Astrocyte (in vitro differentiated cells and primary cell): ENCODE results near the gene MAGI3. TPM values are rescaled to one million over a fixed set of nuclear protein-coding genes. Genes with fewer than 3 reads are reported as not detected.

Source experiments
- DNase-seq: peaks from one replicate; pipeline ENCODE4 v3.0.0-alpha.2; 2010; ENCODE audit warnings: low read depth
- FAIRE-seq: peaks from 2 replicates; lab custom pipeline; 2011; peaks lifted over from hg19 to GRCh38; lab: Jason Lieb, UNC
- H2AFZ ChIP-seq: 2 replicates; pipeline ENCODE4 v1.6.0; 2012; ENCODE audit warnings: low read depth, low read length, inconsistent platforms
- H3K27ac ChIP-seq: 2 replicates; pipeline ENCODE4 v1.5.1; 2011; ENCODE audit warnings: low read depth, low read length, inconsistent platforms
- H3K27me3 ChIP-seq: 2 replicates; pipeline ENCODE4 v1.6.0; 2011; ENCODE audit warnings: low read length, inconsistent platforms; ENCODE audit not compliant: insufficient read depth
- H3K36me3 ChIP-seq: 2 replicates; pipeline ENCODE4 v1.5.1; 2011; ENCODE audit warnings: low read length, inconsistent platforms; ENCODE audit not compliant: insufficient read depth
- H3K4me1 ChIP-seq: 2 replicates; pipeline ENCODE4 v1.5.1; 2011; ENCODE audit warnings: low read length, inconsistent platforms; ENCODE audit not compliant: insufficient read depth
- H3K4me2 ChIP-seq: 2 replicates; pipeline ENCODE4 v1.6.0; 2012; ENCODE audit warnings: low read length, inconsistent platforms
- H3K4me3 ChIP-seq: 2 replicates; pipeline ENCODE4 v1.5.1; 2011; ENCODE audit warnings: low read depth, mild to moderate bottlenecking, low read length, inconsistent platforms; ENCODE audit not compliant: insufficient read depth
- H3K79me2 ChIP-seq: 2 replicates; pipeline ENCODE4 v1.6.0; 2012; ENCODE audit warnings: mild to moderate bottlenecking, low read length, inconsistent platforms; ENCODE audit not compliant: insufficient read depth
- H3K9ac ChIP-seq: 2 replicates; pipeline ENCODE4 v1.6.0; 2012; ENCODE audit warnings: mild to moderate bottlenecking, low read length, inconsistent platforms
- H3K9me3 ChIP-seq: 2 replicates; pipeline ENCODE4 v1.5.1; 2012; ENCODE audit warnings: low read depth, mild to moderate bottlenecking, low read length, inconsistent platforms; ENCODE audit not compliant: insufficient read depth
- H4K20me1 ChIP-seq: 2 replicates; pipeline ENCODE4 v1.6.0; 2012; ENCODE audit warnings: low read length, inconsistent platforms; ENCODE audit not compliant: insufficient read depth
- H3K27ac Mint-ChIP-seq: one replicate; pipeline ENCODE4 v1.8.0; 2021; ENCODE audit warnings: mild to moderate bottlenecking, mixed read lengths; ENCODE audit not compliant: unreplicated experiment
- H3K27me3 Mint-ChIP-seq: one replicate; pipeline ENCODE4 v1.8.0; 2021; ENCODE audit warnings: low read depth, mixed read lengths; ENCODE audit not compliant: unreplicated experiment
- H3K36me3 Mint-ChIP-seq: one replicate; pipeline ENCODE4 v1.8.0; 2021; ENCODE audit warnings: low read depth, mixed read lengths; ENCODE audit not compliant: unreplicated experiment
- H3K4me1 Mint-ChIP-seq: one replicate; pipeline ENCODE4 v1.8.0; 2021; ENCODE audit warnings: low read depth, mixed read lengths; ENCODE audit not compliant: unreplicated experiment
- H3K4me3 Mint-ChIP-seq: one replicate; pipeline ENCODE4 v1.8.0; 2021; ENCODE audit warnings: mild to moderate bottlenecking, moderate library complexity, mixed read lengths; ENCODE audit not compliant: unreplicated experiment
- H3K9me3 Mint-ChIP-seq: one replicate; pipeline ENCODE4 v1.8.0; 2021; ENCODE audit warnings: mild to moderate bottlenecking, mixed read lengths; ENCODE audit not compliant: unreplicated experiment
- CTCF ChIP-seq: IDR thresholded peaks from 2 replicates; pipeline ENCODE4 v1.5.1; 2011; ENCODE audit warnings: low read depth, mild to moderate bottlenecking, inconsistent platforms, low read length, moderate library complexity; ENCODE audit not compliant: insufficient read depth
- EZH2 ChIP-seq: IDR thresholded peaks from 2 replicates; pipeline ENCODE4 v1.6.1; 2012; ENCODE audit warnings: mild to moderate bottlenecking, low read length, inconsistent platforms; ENCODE audit not compliant: insufficient read depth
- total RNA-seq: library from RNA; stranded (reverse); gene quantifications from 2 replicates; pipeline ENCODE4 v1.2.1, GENCODE V29; 2021

Gene MAGI3
- total RNA-seq, 1 donor from 2014 or later: 16.5 TPM

- Mint-ChIP-seq H3K4me1 (peaks cover 6% of the 10 kb centered on the region), H3K9me3 (no peaks in the 10 kb centered on the region), H3K4me3 (no peak overlapping the region), H3K27me3 (no peaks in the 10 kb centered on the region), H3K27ac (no peak overlapping the region), H3K36me3 (peaks cover 4% of the 10 kb centered on the region)
- Histone ChIP-seq H3K9ac (no peak overlapping the region), H3K4me3 (no peak overlapping the region), H3K4me2 (no peak overlapping the region), H3K4me1 (peaks cover 2% of the 10 kb centered on the region), H4K20me1 (no peaks in the 10 kb centered on the region), H2AFZ (no peak overlapping the region), H3K79me2 (no peaks in the 10 kb centered on the region), H3K27ac (no peak overlapping the region), H3K9me3 (no peaks in the 10 kb centered on the region), H3K27me3 (no peaks in the 10 kb centered on the region), H3K36me3 (no peaks in the 10 kb centered on the region)
- DNase-seq (no peak), FAIRE-seq (no peak)
- TF ChIP-seq CTCF (no peak), EZH2 (no peak)
Observed at GRCh38 chr1:113678159-113678469, 287.8 kb downstream of the MAGI3 start.

- Histone ChIP-seq H3K4me2 (no peak overlapping the region), H2AFZ (no peak overlapping the region), H3K27me3 (no peaks in the 10 kb centered on the region), H3K36me3 (peaks cover 3% of the 10 kb centered on the region), H3K9me3 (no peaks in the 10 kb centered on the region), H3K4me3 (no peak overlapping the region), H3K27ac (no peak overlapping the region), H3K79me2 (no peaks in the 10 kb centered on the region), H3K4me1 (peaks cover 2% of the 10 kb centered on the region), H4K20me1 (no peaks in the 10 kb centered on the region), H3K9ac (no peak overlapping the region)
- H3K9me3 Mint-ChIP-seq: no peaks in the 10 kb centered on the region
- TF ChIP-seq EZH2 (no peak), CTCF (no peak)
- no peak for FAIRE-seq
- peaks cover 6% of the 10 kb centered on the region for H3K4me1 Mint-ChIP-seq
- no peak overlapping the region for H3K4me3 Mint-ChIP-seq
- H3K27me3 Mint-ChIP-seq: no peaks in the 10 kb centered on the region
- H3K36me3 Mint-ChIP-seq: peaks cover 4% of the 10 kb centered on the region
- DNase-seq: no peak
- H3K27ac Mint-ChIP-seq: no peak overlapping the region
Observed at GRCh38 chr1:113681596-113682337, 291.5 kb downstream of the MAGI3 start.

GRCh38 chr1:113683384-113684152 is 293.3 kb downstream of the MAGI3 start:
- Histone ChIP-seq H3K27me3 (no peaks in the 10 kb centered on the region), H3K4me3 (no peak overlapping the region), H3K4me2 (no peak overlapping the region), H3K27ac (no peak overlapping the region), H3K36me3 (peaks cover 3% of the 10 kb centered on the region), H3K79me2 (no peaks in the 10 kb centered on the region), H3K4me1 (no peaks in the 10 kb centered on the region), H3K9me3 (no peaks in the 10 kb centered on the region), H4K20me1 (no peaks in the 10 kb centered on the region), H3K9ac (no peak overlapping the region), H2AFZ (no peak overlapping the region)
- no peak for TF ChIP-seq CTCF
- TF ChIP-seq EZH2: no peak
- Mint-ChIP-seq H3K4me1 (no peaks in the 10 kb centered on the region), H3K4me3 (no peak overlapping the region), H3K27me3 (no peaks in the 10 kb centered on the region), H3K36me3 (peaks cover 4% of the 10 kb centered on the region), H3K27ac (no peak overlapping the region), H3K9me3 (no peaks in the 10 kb centered on the region)
- DNase-seq: no peak
- no peak for FAIRE-seq
